HepG2 (cell line): Measurements from ENCODE around the gene CDH13. TPM values are rescaled to one million over a fixed set of nuclear protein-coding genes. Genes with fewer than 3 reads are reported as not detected.

Source experiments
- AGO1 ChIP-seq: fragments of 200-400 bp; formaldehyde crosslinking; IDR thresholded peaks from 2 replicates; pipeline ENCODE4 v1.6.1; 2017; ENCODE audit warnings: mild to moderate bottlenecking, low read depth, low read length, moderate library complexity; ENCODE audit not compliant: poor library complexity, severe bottlenecking
- ARNTL ChIP-seq: sonication (generic); formaldehyde crosslinking; IDR thresholded peaks from 2 replicates; pipeline ENCODE4 v1.4.0; 2020; ENCODE audit warnings: mild to moderate bottlenecking, missing genetic modification reagents
- GATA4 ChIP-seq: sonication (generic); IDR thresholded peaks from 2 replicates; pipeline ENCODE4 v1.6.1; 2016; ENCODE audit warnings: antibody characterized with exemption, low read depth, borderline replicate concordance
- HDAC2 ChIP-seq: sonication (generic); formaldehyde crosslinking; IDR thresholded peaks from 2 replicates; pipeline ENCODE4 v1.4.0; 2020; ENCODE audit warnings: missing genetic modification reagents
- NFIC ChIP-seq: IDR thresholded peaks from 2 replicates; pipeline ENCODE4 v1.6.1; 2012; ENCODE audit warnings: mild to moderate bottlenecking, low read length, inconsistent platforms
- NR2C2 ChIP-seq: sonication (generic); formaldehyde crosslinking; IDR thresholded peaks from 2 replicates; pipeline ENCODE4 v1.4.0; 2020; ENCODE audit warnings: missing genetic modification reagents, mild to moderate bottlenecking, moderate library complexity, borderline replicate concordance
- RBM39 ChIP-seq: fragments of 200-400 bp; formaldehyde crosslinking; IDR thresholded peaks from one replicate; pipeline ENCODE4 v1.6.1; 2018; ENCODE audit warnings: antibody characterized with exemption, mild to moderate bottlenecking, low read depth, low read length; ENCODE audit not compliant: poor library complexity, severe bottlenecking
- ZNF577 ChIP-seq: sonication (generic); formaldehyde crosslinking; IDR thresholded peaks from 2 replicates; pipeline ENCODE4 v1.4.0; 2020; ENCODE audit warnings: mild to moderate bottlenecking, low read depth, missing genetic modification reagents, borderline replicate concordance
- ZSCAN31 ChIP-seq: sonication (generic); formaldehyde crosslinking; IDR thresholded peaks from 2 replicates; pipeline ENCODE4 v1.5.0; 2020; ENCODE audit warnings: low read depth, mild to moderate bottlenecking, missing genetic modification reagents
- polyA plus RNA-seq, 8 experiments: library from polyadenylated mRNA; depleted of rRNA in 3 of 8; stranded (reverse) in 7 of 8; unstranded in 1 of 8; fragments of >200 nt; fragmentation: Illumina TruSeq in 4 of 8; extraction: Trizol in 4 of 8; gene quantifications; 2 replicates each; pipeline versions ENCODE4 v1.2.1 to v1.2.3, GENCODE V29; 2011 to 2016; ENCODE audit warnings: low read depth in 4 of 8, missing spikeins in 1 of 8, mixed read lengths in 1 of 8; ENCODE audit not compliant: insufficient read depth in 1 of 8
- total RNA-seq, 5 experiments: library from RNA; depleted of rRNA; stranded (reverse); fragments of >200 nt; fragmentation: Illumina TruSeq; extraction: Trizol; gene quantifications; 2 replicates each; pipeline ENCODE4 v1.2.3, GENCODE V29; 2016; ENCODE audit warnings: low read depth in 1 of 5
- TF ChIP-seq, protein P1 (sequence below): sonication (generic); formaldehyde crosslinking; IDR thresholded peaks from 2 replicates; pipeline ENCODE4 v1.9.0; 2021; ENCODE audit warnings: mild to moderate bottlenecking, missing genetic modification reagents
- TF ChIP-seq, protein P2 (sequence below): IDR thresholded peaks from 2 replicates; pipeline ENCODE4 v1.6.1; 2016; ENCODE audit warnings: mild to moderate bottlenecking
- TF ChIP-seq, protein P3 (sequence below): sonication (generic); formaldehyde crosslinking; IDR thresholded peaks from 2 replicates; pipeline ENCODE4 v1.9.0; 2022; ENCODE audit warnings: missing genetic modification reagents, mild to moderate bottlenecking, borderline replicate concordance

CDH13 gene
- total and polyA plus RNA-seq, 2 of the 13 experiments (the other 11 are each of a cell fraction or from before 2014, with no cell fraction given) = not detected

DNA sequence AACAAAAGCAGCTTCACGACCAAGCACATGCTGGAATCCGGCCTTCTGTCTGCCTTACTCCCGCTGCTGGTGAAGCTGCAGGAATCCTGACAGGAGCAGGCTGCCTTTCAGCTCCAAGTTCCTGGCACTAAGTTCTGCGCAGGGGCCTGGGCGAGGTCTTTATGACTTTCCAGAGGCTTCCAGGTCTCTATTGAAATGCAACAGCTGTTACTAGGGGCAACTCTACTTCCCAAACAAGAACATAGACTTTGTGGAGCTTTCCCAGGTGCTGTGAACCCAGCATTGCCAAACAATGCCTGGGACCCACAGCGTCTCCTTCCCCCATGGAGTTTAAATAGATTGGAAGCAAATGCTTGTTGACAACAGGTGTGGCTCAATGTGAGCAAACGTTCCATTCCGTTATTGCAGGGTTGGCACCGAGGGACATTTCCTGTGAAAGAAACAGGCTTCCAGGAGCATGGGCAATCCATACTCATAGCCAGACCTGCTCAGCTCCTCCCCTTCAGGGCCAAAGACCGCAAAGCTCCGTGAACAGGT, 156.0 kb downstream of the CDH13 start (continued):
- TF ChIP-seq, protein P1, sequence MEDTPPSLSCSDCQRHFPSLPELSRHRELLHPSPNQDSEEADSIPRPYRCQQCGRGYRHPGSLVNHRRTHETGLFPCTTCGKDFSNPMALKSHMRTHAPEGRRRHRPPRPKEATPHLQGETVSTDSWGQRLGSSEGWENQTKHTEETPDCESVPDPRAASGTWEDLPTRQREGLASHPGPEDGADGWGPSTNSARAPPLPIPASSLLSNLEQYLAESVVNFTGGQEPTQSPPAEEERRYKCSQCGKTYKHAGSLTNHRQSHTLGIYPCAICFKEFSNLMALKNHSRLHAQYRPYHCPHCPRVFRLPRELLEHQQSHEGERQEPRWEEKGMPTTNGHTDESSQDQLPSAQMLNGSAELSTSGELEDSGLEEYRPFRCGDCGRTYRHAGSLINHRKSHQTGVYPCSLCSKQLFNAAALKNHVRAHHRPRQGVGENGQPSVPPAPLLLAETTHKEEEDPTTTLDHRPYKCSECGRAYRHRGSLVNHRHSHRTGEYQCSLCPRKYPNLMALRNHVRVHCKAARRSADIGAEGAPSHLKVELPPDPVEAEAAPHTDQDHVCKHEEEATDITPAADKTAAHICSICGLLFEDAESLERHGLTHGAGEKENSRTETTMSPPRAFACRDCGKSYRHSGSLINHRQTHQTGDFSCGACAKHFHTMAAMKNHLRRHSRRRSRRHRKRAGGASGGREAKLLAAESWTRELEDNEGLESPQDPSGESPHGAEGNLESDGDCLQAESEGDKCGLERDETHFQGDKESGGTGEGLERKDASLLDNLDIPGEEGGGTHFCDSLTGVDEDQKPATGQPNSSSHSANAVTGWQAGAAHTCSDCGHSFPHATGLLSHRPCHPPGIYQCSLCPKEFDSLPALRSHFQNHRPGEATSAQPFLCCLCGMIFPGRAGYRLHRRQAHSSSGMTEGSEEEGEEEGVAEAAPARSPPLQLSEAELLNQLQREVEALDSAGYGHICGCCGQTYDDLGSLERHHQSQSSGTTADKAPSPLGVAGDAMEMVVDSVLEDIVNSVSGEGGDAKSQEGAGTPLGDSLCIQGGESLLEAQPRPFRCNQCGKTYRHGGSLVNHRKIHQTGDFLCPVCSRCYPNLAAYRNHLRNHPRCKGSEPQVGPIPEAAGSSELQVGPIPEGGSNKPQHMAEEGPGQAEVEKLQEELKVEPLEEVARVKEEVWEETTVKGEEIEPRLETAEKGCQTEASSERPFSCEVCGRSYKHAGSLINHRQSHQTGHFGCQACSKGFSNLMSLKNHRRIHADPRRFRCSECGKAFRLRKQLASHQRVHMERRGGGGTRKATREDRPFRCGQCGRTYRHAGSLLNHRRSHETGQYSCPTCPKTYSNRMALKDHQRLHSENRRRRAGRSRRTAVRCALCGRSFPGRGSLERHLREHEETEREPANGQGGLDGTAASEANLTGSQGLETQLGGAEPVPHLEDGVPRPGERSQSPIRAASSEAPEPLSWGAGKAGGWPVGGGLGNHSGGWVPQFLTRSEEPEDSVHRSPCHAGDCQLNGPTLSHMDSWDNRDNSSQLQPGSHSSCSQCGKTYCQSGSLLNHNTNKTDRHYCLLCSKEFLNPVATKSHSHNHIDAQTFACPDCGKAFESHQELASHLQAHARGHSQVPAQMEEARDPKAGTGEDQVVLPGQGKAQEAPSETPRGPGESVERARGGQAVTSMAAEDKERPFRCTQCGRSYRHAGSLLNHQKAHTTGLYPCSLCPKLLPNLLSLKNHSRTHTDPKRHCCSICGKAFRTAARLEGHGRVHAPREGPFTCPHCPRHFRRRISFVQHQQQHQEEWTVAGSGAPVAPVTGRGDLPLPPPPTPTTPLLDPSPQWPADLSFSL (CRISPR knock-in tag) = no peak
- TF ChIP-seq AGO1 = no peak
- TF ChIP-seq RBM39 = no peak
- no peak for TF ChIP-seq ZSCAN31
- TF ChIP-seq, protein P2, sequence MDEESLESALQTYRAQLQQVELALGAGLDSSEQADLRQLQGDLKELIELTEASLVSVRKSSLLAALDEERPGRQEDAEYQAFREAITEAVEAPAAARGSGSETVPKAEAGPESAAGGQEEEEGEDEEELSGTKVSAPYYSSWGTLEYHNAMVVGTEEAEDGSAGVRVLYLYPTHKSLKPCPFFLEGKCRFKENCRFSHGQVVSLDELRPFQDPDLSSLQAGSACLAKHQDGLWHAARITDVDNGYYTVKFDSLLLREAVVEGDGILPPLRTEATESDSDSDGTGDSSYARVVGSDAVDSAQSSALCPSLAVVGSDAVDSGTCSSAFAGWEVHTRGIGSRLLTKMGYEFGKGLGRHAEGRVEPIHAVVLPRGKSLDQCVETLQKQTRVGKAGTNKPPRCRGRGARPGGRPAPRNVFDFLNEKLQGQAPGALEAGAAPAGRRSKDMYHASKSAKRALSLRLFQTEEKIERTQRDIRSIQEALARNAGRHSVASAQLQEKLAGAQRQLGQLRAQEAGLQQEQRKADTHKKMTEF = no peak
- TF ChIP-seq ZNF577 (CRISPR knock-in tag) = no peak
- no peak for TF ChIP-seq HDAC2 (CRISPR knock-in tag)
- TF ChIP-seq, protein P3, sequence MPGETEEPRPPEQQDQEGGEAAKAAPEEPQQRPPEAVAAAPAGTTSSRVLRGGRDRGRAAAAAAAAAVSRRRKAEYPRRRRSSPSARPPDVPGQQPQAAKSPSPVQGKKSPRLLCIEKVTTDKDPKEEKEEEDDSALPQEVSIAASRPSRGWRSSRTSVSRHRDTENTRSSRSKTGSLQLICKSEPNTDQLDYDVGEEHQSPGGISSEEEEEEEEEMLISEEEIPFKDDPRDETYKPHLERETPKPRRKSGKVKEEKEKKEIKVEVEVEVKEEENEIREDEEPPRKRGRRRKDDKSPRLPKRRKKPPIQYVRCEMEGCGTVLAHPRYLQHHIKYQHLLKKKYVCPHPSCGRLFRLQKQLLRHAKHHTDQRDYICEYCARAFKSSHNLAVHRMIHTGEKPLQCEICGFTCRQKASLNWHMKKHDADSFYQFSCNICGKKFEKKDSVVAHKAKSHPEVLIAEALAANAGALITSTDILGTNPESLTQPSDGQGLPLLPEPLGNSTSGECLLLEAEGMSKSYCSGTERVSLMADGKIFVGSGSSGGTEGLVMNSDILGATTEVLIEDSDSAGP (CRISPR knock-in tag) = no peak
- no peak for TF ChIP-seq NR2C2 (CRISPR knock-in tag)
- TF ChIP-seq NFIC = no peak
- TF ChIP-seq GATA4 = no peak
- TF ChIP-seq ARNTL (CRISPR knock-in tag) = no peak
